GM18870 (cell line): ENCODE measurements around the gene OMP.

Experiments
- ATAC-seq: cut with Tn5 transposase; IDR thresholded peaks from one replicate; pipeline ENCODE4 v1.9.1; 2021; ENCODE audit warnings: moderate library complexity; ENCODE audit not compliant: unreplicated experiment

OMP gene

DNA sequence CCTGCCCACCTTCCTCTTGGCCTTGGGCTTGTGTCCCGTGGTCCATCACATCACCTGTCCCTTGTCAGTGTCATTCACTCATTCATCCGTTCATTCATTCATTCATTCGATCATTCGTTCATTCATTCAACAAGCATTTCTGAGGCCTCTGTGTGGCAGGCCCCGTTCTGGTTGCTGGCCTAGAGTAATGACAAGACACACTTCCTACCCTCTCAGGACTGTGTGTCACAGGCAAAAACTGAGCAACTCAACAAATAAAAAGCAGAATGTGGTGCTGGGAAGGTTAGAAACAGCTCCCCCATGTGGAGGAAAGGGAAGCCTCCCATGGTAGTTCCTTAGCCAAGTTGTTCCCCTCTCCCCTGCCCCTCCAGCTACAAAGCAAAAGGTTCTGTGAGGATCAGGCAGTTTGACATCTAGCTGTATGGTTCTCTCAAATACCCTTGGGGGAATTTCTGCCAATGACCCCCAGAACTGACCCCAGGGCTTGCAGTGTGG, 1.6 kb upstream of the OMP start:
- ATAC-seq, result no peak

DNA sequence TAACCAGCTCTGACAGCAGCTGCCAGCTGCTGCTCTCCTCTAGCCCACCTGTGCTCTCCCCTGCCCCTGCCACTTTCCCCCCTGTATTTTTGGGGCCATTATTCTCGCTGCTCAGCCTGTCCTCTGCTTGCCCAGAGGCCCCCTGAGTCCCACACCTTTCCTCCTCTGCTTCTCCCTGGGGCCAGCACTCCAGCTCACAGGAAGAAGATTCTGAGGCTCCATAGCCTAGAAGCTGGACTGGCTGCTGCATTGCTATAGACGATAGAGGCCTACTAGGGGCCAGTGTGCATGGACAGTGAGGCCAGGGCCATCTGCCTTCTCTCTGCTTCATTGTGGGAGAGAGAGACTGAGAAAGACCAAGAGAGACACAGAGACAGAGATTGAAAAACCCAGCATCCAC, 679 bp downstream of the OMP start:
- ATAC-seq, result no peak

DNA sequence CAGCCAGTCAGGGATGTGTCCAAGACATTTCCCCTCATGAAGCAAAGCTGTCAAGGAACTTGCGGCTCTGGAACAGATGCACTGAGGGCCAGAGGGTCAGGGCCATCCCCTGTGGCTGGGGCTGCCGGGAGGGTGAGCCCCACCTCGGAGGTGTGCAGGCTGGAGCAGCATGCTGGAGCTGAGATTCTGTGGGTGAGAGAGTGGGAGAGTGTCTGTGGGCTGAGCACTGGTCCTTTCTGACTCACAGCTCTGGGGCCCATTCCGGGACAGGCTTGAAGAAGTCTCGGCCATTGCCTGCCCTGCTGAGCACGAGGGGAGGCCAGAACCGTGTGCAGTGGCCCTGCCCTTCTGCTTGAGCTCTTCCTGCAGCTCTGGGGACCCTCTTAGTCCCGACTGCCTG, 2.1 kb downstream of the OMP start:
- ATAC-seq, result no peak

DNA sequence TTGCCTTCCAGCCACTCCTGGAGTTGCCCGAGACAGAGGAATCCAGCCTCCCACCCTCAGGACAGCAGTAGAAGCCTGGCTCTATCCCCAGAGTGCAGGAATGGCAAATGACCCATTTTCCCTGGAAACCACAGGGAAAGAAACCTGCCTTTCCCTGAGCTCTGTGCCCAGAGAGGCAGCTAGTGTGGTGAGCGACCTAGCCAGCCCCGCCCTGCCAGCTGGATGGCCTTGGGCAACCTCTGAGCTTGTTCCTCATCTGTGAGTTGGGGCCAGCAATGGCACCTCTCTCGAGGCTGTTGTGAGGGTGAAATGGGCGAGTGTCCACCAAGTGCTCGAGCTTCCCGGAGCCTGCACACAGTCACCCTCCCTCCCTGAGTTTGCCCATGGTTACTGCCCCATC, 3.7 kb downstream of the OMP start:
- ATAC-seq, result no peak

DNA sequence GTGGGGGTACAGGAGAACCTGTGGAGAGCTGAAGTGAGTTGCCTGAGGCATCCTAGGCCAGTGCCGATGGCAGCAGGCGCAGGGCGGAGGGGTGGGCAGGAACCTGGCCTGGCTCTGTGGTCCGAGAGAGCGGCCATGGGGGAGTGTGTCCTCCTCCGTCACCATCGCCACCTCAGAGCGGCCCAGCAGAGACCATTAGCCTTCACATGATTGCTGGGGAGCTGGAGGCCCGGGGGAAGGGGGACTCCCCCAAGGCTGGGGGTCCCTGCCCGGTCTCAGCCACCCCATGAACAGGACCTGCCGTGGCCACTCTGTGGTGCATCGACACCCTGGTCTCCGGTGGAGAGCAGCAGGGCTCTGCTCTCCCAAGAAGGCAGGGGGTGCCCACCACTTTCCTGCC, 4.1 kb downstream of the OMP start:
- no peak for ATAC-seq

DNA sequence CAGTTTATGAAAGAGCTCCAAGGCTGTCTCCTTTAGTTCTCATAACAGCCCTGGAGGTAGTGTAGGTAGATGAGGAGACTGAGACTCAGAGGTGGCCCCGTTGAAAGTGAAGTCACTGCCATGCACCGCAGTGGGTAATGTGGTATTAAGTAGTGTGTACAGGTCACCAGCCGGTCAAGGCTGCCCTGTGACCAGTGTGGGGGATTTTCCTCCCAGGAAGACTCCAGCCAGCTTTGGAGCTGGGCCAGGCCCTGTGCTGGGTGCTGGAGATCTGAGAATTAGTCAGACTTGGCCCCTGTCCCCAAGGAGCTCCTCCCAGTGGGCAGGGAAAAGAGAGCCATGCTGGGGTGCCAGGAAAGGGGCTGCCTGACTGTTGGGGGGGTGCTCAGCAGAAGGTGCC, 5.3 kb downstream of the OMP start:
- ATAC-seq, result no peak

DNA sequence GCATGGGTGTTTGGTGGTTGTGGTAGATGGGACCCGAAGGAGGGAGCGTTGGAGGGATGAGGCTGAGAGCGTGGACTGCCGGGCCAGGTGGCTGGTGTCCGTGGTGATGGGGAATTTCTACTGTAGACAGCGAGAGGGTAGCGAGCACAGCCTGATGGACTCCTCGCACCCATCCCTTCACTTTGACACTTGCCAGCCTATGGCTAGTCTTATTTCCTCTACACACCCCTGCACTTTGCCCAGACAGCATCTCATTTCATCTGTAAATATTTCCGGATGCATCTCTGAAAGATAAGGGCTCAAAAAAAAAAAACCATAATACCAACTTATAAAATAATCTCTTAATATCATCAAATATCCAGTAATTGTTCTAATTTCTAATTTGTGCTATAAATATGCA, 5.8 kb downstream of the OMP start:
- ATAC-seq, result no peak

DNA sequence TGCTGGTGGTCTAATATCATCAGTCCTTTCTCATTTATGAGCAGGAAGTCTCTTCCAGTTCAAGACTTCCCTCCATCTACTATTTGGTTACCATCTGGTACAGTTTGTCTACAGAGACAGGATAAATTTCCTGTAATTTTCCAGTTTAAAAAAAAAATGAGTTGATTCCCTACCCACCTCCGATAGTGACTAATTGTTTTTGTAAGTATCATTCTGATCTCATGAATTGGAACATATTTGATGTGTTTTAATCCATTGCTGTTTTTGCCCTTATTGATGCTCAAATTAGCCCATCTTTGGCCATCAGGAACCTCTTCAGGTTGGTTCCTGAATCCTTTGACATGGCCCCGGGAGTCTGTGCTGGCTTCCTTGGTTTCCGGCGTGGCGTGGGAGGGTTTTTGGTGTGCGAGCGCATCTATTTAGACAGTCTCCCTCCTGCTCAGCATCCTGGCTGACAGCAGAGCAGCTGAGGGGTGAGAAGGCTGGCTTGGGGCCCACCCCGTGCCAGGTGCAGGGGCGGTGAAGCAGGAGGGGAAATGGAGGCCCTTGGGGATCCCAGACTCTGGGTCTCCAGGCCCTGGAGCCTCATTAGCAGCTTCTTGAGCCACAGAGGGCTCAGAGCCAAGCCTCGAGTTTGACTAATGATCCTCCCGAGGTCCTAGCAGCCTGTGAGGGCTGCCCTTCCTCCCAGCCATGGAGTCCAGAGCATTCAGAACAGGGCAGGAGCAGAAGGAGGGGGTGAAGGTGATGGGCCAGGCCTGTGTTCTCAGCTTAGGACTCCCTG, 6.8 kb downstream of the OMP start:
- ATAC-seq, result no peak

DNA sequence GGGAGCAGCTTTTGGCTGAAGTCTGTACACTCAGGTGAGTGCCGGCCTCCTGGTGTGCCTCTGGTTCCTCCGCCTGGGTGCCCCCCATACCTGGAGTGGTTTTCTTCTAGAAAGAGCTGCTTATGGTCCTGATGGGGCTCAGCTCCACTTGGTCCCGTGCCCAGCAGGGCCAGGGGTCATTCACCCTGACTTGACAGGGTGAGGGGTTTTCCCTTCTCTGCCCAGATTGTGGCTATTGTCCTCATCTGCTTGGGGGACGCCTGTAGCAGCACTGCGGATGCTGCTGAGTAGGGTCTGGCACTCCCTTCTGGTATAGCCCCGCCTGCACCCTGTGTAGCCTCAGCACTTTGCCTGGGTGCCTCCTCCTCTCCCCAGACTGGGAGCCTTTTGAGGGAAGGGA, 8.2 kb downstream of the OMP start:
- ATAC-seq, result no peak

DNA sequence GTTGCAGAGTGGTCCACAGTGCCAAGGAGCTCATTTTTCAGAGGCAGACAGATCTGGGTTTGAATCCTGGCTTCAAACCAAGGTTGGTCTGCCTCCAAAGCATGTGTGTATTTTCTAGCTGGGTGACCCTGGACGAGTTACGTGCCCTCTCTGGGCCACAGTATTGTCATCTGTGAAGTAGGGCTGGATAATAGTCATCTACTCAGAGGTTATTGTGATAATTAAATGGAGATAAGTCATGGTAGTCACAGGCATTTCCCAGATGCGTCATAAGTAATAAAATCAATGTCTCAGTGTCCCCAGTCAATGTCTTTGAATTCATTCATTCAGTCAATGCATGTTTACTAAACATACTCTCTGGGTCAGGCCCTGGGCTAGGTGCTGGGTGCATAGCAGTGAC, 8.6 kb downstream of the OMP start:
- no peak for ATAC-seq

DNA sequence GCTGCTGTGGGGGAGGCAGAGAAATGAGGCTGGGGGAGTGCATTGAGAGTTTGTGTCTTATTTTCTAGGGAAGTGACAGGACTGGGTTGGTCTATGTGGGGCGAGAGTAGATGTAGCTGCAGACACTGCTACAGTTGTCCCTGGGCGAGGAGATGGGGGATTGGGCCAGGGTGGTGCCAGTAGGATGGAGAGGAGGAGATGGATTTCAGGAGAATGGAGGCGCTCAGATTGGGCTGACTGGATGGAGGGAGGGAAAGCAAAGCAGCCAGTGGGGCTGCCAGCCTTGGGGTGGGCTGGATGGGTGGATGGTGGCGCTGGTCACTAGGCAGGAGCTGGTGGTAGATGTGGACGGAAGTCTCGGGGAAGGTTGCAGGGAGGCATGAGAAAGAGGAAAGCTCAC, 9.3 kb downstream of the OMP start:
- ATAC-seq, result no peak

DNA sequence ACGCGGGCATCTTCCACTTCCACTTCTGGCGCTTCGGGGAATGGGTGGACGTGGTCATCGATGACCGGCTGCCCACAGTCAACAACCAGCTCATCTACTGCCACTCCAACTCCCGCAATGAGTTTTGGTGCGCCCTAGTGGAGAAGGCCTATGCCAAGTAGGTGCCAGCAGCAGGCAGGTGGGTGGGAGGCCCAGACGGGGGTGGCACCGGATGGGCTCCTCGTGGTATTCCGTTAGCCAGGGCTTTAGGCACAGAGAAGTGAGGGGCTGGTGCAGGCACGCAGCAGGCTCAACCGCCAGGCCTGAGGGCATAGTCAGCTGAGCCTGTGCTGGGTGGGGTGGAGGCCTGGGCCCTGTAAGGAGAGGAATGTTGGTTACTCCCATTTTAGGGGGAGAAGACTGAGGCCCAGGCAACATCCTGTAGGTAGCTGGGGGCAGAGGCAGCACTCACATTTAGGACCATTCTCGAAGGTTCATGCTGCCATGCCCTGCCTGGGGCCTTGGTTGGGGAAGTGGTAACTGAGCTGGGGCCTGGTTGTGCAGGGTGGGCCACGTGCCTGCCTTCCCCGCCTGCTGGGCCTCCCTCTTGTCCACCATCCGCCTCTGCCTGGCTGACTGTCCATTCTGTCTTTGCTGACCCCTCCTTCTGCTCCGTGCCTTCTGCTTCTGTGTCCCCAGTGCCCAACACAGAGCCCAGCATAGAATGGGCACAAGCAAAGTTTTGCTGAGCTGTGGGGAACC, 10.2 kb downstream of the OMP start:
- ATAC-seq, result no peak

DNA sequence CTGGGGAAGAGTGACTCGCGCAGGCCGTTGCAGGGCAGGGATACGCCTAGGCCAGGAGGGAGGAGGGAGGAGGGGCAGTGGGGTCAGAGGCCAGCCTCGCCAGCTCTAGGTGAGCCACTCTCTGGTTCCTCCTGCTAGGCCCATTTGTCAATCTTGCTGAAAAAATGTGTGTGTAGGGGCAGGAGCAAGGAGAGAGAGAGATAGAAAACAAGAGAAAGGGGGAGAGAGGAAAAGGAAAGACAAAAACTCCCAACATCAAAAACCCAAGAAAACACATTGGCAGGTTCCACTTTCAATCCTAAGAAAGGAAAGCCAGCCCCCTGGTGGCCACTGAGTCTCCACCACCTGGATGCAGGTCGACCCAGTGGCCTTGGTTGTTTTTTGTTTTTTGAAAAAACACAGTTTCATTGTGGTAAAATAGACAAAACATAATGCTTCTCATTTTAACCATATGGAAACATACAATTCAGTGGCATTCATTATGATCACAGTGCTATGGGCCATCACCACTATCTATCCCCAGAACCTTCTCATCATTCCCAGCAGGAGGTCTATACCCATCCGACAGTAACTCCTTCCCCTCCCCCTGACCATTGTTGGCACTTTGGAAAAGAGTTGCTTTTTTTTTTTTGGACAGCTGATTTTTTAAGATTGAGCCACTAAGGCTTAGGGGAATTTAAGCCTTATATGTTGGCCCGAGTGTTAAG, 10.9 kb downstream of the OMP start:
- ATAC-seq, result no peak

DNA sequence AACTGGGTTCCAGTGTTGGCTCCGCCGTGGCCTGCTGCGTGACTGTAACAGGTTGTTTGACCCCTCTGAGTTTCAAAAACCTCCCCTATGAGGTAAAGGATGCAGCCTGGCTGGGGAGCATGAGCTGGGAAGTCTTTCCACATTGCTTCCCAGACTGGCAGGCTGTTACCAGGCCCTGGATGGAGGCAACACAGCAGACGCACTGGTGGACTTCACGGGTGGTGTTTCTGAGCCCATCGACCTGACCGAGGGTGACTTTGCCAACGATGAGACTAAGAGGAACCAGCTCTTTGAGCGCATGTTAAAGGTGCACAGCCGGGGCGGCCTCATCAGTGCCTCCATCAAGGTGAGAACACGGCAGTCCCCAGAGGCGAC, 11.4 kb downstream of the OMP start:
- no peak for ATAC-seq

DNA sequence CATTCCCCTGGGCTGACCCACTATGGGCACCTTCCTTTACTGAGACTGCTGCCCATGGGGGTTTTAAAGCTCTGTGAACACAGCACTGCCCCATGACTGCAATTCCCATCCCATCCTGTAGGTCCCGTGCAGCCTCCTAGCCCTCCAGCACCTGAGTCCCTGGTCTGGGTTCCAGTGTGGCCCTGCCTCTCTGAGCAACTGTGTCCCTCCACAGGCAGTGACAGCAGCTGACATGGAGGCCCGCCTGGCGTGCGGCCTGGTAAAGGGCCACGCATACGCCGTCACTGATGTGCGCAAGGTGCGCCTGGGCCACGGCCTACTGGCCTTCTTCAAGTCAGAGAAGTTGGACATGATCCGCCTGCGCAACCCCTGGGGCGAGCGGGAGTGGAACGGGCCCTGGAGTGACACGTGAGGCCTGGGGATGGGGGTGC, 12.6 kb downstream of the OMP start:
- ATAC-seq, result no peak

DNA sequence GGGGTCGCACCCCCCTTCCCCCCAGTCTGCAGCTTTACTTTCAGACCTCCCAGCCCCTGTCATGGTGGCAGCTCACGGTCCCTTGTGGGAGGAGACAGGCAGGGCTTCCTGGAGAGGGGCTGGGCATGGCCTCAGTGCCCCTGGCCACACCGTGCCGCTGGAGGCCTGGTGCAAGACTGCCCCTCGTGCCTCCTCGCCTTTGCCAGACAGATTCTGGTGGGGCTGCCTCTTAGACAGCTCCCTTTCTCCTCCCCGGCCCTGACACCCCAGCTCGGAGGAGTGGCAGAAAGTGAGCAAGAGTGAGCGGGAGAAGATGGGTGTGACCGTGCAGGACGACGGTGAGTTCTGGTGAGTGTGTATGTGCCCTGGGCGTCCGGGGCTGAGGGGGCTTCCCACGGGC, 13.3 kb downstream of the OMP start:
- ATAC-seq, result no peak

DNA sequence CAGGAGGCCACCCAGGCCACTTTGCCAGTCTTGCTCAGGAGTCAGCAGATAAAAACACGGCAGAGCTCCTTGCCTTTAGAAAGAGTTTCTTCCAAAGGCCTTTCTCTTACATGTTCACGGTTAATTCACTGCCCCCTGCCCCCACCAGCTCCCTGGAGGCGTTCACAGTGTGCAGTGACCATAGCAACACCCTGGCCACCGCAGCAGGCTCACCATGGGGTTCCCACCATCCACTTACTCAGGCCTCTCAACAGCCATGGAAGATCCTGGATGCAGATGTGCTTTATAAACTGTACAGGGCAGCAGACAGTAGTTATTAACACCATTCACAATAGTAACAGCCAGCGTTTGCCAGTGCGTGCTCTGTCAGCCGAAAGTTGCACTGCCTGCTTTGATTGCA, 14.9 kb downstream of the OMP start:
- ATAC-seq, result no peak

DNA sequence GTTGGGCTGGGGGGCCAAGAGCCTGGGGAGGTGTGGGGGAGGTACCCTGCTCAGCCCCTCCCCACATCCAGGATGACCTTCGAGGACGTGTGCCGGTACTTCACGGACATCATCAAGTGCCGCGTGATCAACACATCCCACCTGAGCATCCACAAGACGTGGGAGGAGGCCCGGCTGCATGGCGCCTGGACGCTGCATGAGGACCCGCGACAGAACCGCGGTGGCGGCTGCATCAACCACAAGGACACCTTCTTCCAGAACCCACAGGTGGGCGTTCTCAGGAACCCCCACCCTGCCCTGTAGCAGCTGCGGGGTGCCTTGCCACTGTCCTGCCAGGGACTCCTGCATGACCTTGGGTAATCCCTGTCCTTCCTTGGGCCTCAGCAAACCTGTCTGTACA, 15.4 kb downstream of the OMP start:
- ATAC-seq, result no peak

DNA sequence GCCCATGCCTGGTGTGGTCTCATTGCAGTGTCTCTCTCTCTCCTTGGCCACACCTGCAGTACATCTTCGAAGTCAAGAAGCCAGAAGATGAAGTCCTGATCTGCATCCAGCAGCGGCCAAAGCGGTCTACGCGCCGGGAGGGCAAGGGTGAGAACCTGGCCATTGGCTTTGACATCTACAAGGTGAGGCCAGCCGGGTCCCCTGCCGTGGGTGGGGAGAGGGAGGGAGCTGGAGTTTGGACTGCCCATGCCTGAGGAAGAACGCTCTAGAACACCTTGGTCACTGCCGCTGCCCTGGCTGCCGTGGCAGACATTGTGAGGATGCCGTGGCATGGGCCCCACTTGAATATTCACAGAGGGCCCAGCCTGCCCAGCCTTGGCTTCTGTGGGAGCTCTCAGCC, 16.3 kb downstream of the OMP start:
- no peak for ATAC-seq

DNA sequence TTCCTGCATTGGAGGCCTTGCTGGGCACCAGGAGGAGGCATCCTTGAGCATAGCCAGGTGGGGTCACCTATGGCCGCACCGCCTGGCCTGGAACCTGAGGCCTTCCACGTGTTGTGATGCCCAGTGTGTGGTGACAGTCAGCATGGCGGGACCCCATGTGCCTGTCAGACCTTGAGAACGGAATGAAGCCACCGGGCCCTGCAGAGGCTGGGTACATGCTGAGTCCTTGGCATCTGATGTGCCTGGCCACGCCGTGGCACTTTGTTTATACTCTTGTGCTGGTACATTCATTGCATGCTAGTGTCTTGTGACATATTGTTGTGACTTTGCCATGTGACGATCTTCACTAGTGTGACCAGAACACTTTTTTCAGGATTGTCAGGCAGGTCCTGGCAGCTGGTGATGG, 16.9 kb downstream of the OMP start:
- no peak for ATAC-seq

DNA sequence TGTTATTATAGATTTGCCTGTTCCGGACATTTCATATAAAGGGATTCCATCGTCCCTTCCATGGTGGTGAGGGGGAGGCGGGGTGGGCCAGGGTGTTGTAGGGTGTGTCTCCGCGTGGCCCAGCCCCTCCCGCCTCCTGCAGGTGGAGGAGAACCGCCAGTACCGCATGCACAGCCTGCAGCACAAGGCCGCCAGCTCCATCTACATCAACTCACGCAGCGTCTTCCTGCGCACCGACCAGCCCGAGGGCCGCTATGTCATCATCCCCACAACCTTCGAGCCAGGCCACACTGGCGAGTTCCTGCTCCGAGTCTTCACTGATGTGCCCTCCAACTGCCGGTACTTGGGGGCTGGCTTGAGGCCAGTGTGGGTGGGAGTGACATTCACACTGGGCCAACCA, 17.9 kb downstream of the OMP start:
- no peak for ATAC-seq

DNA sequence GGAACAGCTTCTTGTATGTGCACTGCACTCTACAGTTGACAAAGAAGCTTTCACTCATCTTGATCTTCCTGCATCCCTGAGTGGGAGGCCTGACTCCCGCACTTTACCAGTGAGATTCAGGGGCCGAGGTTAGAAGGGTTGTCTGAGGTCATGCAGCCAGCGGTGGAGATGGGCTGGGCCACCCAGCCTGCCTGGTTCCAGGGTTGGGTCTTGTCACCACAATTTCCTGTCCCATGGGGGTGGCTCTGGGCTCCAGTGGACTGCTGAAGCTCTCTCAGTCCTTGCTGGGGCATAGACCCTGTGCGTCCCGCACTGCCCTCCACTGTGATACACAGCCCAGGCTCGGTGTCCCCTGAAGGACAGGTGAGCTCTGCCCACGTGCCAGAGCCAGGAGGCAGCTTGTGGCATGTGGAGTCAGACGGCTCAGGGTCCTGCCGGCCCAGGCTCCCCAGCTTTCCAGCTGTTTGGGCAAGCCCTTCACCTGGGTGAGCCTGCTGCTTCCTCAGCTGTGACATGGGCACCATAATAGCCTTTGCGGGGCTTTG, 18.5 kb downstream of the OMP start:
- no peak for ATAC-seq
